ENCODE results near the gene P3H1.

The P3H1 gene

GRCh38 chr1:42698081-42698813 is 68.6 kb downstream of the P3H1 start:
- Mint-ChIP-seq H3K27me3 (no peaks in the 10 kb centered on the region), H3K9me3 (no peaks in the 10 kb centered on the region), H3K27ac (peak overlapping the region; percentile 40), H3K36me3 (ENCODE audit: low read depth) (peaks cover 97% of the 10 kb centered on the region), H3K4me3 (no peak overlapping the region), H3K4me1 (ENCODE audit: low read depth) (peaks cover 36% of the 10 kb centered on the region)

Measured in stimulated activated naive CD8-positive, alpha-beta T cell treated with anti-CD3 and anti-CD28 coated beads, Interleukin-15, Interleukin-2, amounts not matched to agents 100 ng/mL and 50 ng/mL, for 24 hours (primary cell).